K562 (cell line): Measurements from ENCODE around the gene CRLF1. TPM values are rescaled to one million over a fixed set of nuclear protein-coding genes. Genes with fewer than 3 reads are reported as not detected.
A peak's percentile ranks its signal among the peaks of the same experiment; 100 is the strongest.

ENCODE experiments used
- EHMT2 ChIP-seq: fragments of 450-650 bp; IDR thresholded peaks from 2 replicates; pipeline ENCODE4 v1.6.1; 2018; ENCODE audit warnings: antibody characterized with exemption
- ESRRA ChIP-seq: fragments of 450-650 bp; IDR thresholded peaks from 2 replicates; pipeline ENCODE4 v1.6.1; 2014; ENCODE audit warnings: low read depth, mild to moderate bottlenecking, moderate library complexity, borderline replicate concordance
- HES1 ChIP-seq: fragments of 450-650 bp; IDR thresholded peaks from 2 replicates; pipeline ENCODE4 v1.6.1; 2016; ENCODE audit warnings: low read depth, mild to moderate bottlenecking, moderate library complexity
- HIVEP1 ChIP-seq: fragments of 250-450 bp; sonication (Bioruptor Pico); IDR thresholded peaks from 2 replicates; pipeline ENCODE4 v1.4.0; 2020; ENCODE audit warnings: mild to moderate bottlenecking
- MEF2D ChIP-seq: conservative IDR thresholded peaks from 2 replicates; pipeline ENCODE4 v1.6.1; 2016; ENCODE audit warnings: low read depth, missing genetic modification characterization, missing compliant biosample characterization
- NBN ChIP-seq: fragments of 450-650 bp; IDR thresholded peaks from 2 replicates; pipeline ENCODE4 v1.6.1; 2016; ENCODE audit warnings: low read depth, mild to moderate bottlenecking
- ZKSCAN1 ChIP-seq: fragments of 150-350 bp; IDR thresholded peaks from 2 replicates; pipeline ENCODE4 v1.6.1; 2016; ENCODE audit warnings: low read depth, low read length
- ZNF561 ChIP-seq: fragments of 450-650 bp; formaldehyde crosslinking; conservative IDR thresholded peaks from 2 replicates; pipeline ENCODE4 v1.4.0; 2020; ENCODE audit warnings: mild to moderate bottlenecking, moderate library complexity
- polyA plus RNA-seq, 8 experiments: library from polyadenylated mRNA; depleted of rRNA in 4 of 8; stranded (reverse) in 5 of 8; unstranded in 3 of 8; fragments of >200 nt; fragmentation: Nextera tagmentation in 2 of 8; fragmentation: Illumina TruSeq in 1 of 8; extraction: Ambion mirVana in 2 of 8; extraction: Trizol in 1 of 8; gene quantifications; 2 replicates each; pipeline versions ENCODE4 v1.2.1 to v1.2.3, GENCODE V29; 2011 to 2014; ENCODE audit warnings: inconsistent platforms in 1 of 8, missing spikeins in 1 of 8
- total RNA-seq, 7 experiments: library from RNA; depleted of rRNA in 6 of 7; stranded (reverse); fragments of >200 nt in 6 of 7; fragmentation: Illumina TruSeq in 2 of 7; extraction: Trizol in 2 of 7; gene quantifications; 2 replicates each; pipeline versions ENCODE4 v1.2.1 to v1.2.3, GENCODE V29; 2011 to 2021; ENCODE audit warnings: low replicate concordance in 1 of 7
- TF ChIP-seq, protein P1 (sequence below): fragments of 450-650 bp; IDR thresholded peaks from 2 replicates; pipeline ENCODE4 v1.7.1; 2018; ENCODE audit warnings: mild to moderate bottlenecking, low read depth; ENCODE audit not compliant: partially characterized antibody
- TF ChIP-seq, protein P2 (sequence below): sonication (generic); formaldehyde crosslinking; IDR thresholded peaks from 2 replicates; pipeline ENCODE4 v1.8.1; 2022; ENCODE audit warnings: missing genetic modification reagents
- TF ChIP-seq, protein P3 (sequence below): fragments of 450-650 bp; IDR thresholded peaks from 2 replicates; pipeline ENCODE4 v1.6.1; 2016; ENCODE audit warnings: mild to moderate bottlenecking, moderate library complexity

Gene CRLF1
- total and polyA plus RNA-seq, 9 of the 15 experiments (the other 6 are each of a cell fraction or from before 2014, with no cell fraction given): 0.85 to 3.6 (median 1.7) TPM

GRCh38 chr19:18588611-18589379 lies 17.8 kb downstream of the CRLF1 start, which contains the start of gene REX1BD (continued):
- 0 out of 2 replicates have a peak, but pooled peaks have one; percentile 19 for TF ChIP-seq EHMT2
- TF ChIP-seq HIVEP1 (CRISPR knock-in tag): no peak
- TF ChIP-seq, protein P1, sequence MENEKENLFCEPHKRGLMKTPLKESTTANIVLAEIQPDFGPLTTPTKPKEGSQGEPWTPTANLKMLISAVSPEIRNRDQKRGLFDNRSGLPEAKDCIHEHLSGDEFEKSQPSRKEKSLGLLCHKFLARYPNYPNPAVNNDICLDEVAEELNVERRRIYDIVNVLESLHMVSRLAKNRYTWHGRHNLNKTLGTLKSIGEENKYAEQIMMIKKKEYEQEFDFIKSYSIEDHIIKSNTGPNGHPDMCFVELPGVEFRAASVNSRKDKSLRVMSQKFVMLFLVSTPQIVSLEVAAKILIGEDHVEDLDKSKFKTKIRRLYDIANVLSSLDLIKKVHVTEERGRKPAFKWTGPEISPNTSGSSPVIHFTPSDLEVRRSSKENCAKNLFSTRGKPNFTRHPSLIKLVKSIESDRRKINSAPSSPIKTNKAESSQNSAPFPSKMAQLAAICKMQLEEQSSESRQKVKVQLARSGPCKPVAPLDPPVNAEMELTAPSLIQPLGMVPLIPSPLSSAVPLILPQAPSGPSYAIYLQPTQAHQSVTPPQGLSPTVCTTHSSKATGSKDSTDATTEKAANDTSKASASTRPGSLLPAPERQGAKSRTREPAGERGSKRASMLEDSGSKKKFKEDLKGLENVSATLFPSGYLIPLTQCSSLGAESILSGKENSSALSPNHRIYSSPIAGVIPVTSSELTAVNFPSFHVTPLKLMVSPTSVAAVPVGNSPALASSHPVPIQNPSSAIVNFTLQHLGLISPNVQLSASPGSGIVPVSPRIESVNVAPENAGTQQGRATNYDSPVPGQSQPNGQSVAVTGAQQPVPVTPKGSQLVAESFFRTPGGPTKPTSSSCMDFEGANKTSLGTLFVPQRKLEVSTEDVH: no peak
- TF ChIP-seq, protein P2, sequence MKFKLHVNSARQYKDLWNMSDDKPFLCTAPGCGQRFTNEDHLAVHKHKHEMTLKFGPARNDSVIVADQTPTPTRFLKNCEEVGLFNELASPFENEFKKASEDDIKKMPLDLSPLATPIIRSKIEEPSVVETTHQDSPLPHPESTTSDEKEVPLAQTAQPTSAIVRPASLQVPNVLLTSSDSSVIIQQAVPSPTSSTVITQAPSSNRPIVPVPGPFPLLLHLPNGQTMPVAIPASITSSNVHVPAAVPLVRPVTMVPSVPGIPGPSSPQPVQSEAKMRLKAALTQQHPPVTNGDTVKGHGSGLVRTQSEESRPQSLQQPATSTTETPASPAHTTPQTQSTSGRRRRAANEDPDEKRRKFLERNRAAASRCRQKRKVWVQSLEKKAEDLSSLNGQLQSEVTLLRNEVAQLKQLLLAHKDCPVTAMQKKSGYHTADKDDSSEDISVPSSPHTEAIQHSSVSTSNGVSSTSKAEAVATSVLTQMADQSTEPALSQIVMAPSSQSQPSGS: no peak
- no peak for TF ChIP-seq HES1
- TF ChIP-seq ZNF561 (CRISPR knock-in tag): no peak
- TF ChIP-seq NBN: peak; percentile 85; the same call in 1 of the 2 replicates
- no peak for TF ChIP-seq MEF2D (tag)
- TF ChIP-seq ZKSCAN1: peak; percentile 47; the same call in 1 of the 2 replicates
- TF ChIP-seq, protein P3, sequence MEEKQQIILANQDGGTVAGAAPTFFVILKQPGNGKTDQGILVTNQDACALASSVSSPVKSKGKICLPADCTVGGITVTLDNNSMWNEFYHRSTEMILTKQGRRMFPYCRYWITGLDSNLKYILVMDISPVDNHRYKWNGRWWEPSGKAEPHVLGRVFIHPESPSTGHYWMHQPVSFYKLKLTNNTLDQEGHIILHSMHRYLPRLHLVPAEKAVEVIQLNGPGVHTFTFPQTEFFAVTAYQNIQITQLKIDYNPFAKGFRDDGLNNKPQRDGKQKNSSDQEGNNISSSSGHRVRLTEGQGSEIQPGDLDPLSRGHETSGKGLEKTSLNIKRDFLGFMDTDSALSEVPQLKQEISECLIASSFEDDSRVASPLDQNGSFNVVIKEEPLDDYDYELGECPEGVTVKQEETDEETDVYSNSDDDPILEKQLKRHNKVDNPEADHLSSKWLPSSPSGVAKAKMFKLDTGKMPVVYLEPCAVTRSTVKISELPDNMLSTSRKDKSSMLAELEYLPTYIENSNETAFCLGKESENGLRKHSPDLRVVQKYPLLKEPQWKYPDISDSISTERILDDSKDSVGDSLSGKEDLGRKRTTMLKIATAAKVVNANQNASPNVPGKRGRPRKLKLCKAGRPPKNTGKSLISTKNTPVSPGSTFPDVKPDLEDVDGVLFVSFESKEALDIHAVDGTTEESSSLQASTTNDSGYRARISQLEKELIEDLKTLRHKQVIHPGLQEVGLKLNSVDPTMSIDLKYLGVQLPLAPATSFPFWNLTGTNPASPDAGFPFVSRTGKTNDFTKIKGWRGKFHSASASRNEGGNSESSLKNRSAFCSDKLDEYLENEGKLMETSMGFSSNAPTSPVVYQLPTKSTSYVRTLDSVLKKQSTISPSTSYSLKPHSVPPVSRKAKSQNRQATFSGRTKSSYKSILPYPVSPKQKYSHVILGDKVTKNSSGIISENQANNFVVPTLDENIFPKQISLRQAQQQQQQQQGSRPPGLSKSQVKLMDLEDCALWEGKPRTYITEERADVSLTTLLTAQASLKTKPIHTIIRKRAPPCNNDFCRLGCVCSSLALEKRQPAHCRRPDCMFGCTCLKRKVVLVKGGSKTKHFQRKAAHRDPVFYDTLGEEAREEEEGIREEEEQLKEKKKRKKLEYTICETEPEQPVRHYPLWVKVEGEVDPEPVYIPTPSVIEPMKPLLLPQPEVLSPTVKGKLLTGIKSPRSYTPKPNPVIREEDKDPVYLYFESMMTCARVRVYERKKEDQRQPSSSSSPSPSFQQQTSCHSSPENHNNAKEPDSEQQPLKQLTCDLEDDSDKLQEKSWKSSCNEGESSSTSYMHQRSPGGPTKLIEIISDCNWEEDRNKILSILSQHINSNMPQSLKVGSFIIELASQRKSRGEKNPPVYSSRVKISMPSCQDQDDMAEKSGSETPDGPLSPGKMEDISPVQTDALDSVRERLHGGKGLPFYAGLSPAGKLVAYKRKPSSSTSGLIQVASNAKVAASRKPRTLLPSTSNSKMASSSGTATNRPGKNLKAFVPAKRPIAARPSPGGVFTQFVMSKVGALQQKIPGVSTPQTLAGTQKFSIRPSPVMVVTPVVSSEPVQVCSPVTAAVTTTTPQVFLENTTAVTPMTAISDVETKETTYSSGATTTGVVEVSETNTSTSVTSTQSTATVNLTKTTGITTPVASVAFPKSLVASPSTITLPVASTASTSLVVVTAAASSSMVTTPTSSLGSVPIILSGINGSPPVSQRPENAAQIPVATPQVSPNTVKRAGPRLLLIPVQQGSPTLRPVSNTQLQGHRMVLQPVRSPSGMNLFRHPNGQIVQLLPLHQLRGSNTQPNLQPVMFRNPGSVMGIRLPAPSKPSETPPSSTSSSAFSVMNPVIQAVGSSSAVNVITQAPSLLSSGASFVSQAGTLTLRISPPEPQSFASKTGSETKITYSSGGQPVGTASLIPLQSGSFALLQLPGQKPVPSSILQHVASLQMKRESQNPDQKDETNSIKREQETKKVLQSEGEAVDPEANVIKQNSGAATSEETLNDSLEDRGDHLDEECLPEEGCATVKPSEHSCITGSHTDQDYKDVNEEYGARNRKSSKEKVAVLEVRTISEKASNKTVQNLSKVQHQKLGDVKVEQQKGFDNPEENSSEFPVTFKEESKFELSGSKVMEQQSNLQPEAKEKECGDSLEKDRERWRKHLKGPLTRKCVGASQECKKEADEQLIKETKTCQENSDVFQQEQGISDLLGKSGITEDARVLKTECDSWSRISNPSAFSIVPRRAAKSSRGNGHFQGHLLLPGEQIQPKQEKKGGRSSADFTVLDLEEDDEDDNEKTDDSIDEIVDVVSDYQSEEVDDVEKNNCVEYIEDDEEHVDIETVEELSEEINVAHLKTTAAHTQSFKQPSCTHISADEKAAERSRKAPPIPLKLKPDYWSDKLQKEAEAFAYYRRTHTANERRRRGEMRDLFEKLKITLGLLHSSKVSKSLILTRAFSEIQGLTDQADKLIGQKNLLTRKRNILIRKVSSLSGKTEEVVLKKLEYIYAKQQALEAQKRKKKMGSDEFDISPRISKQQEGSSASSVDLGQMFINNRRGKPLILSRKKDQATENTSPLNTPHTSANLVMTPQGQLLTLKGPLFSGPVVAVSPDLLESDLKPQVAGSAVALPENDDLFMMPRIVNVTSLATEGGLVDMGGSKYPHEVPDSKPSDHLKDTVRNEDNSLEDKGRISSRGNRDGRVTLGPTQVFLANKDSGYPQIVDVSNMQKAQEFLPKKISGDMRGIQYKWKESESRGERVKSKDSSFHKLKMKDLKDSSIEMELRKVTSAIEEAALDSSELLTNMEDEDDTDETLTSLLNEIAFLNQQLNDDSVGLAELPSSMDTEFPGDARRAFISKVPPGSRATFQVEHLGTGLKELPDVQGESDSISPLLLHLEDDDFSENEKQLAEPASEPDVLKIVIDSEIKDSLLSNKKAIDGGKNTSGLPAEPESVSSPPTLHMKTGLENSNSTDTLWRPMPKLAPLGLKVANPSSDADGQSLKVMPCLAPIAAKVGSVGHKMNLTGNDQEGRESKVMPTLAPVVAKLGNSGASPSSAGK: no peak
- TF ChIP-seq ESRRA: peak; percentile 74; the same call in 1 of the 2 replicates
